Ishikawa (cell line): ENCODE results near the gene PDIA5.

Source experiments
- CREB1 ChIP-seq: IDR thresholded peaks from 2 replicates; pipeline ENCODE4 v1.6.1; 2012; ENCODE audit warnings: low read depth
- EP300 ChIP-seq: IDR thresholded peaks from 2 replicates; pipeline ENCODE4 v1.6.1; 2012; ENCODE audit warnings: borderline replicate concordance
- MAX ChIP-seq: IDR thresholded peaks from 2 replicates; pipeline ENCODE4 v1.6.1; 2012
- RAD21 ChIP-seq: IDR thresholded peaks from 2 replicates; pipeline ENCODE4 v1.6.1; 2012; ENCODE audit warnings: low read depth
- REST ChIP-seq: IDR thresholded peaks from 2 replicates; pipeline ENCODE4 v1.6.1; 2012; ENCODE audit warnings: low read depth, mild to moderate bottlenecking
- TAF1 ChIP-seq: IDR thresholded peaks from 2 replicates; pipeline ENCODE4 v1.6.1; 2012; ENCODE audit warnings: low read depth, mild to moderate bottlenecking
- YY1 ChIP-seq: IDR thresholded peaks from 2 replicates; pipeline ENCODE4 v1.6.1; 2012; ENCODE audit warnings: low read depth

DNA sequence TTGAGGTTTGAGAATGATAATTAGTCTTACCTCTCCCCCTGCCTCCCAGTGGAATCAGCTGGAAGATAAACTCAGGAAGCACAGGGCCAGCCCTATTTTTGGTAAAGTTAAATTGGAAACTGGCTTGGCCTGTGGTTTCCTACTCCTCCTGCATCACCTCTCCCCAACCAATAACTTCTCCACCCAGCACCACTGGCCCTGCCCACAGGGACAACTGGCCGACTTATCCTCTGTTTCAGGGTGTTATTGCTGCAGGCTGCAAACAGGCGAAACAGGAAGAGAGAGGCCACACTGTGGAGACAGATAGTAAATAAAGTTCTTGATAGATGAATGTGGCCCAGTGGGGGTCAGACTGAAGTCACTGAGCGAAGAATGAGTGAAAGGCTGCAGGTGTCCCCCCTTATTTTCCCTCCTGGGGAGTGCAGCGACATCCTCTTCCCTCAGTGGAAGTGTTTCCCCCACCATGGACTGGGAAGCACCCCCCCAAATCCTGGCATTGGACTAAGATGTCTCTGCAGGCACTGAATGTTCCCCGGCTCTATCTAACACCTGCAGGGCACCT lies 47.1 kb downstream of the PDIA5 start:
- TF ChIP-seq CREB1 (no peak), MAX (no peak), YY1 (no peak), REST (no peak), RAD21 (no peak), EP300 (no peak), TAF1 (no peak)
